MG63 (cell line): Measurements from ENCODE around the gene RGS10. TPM values are rescaled to one million over a fixed set of nuclear protein-coding genes. Genes with fewer than 3 reads are reported as not detected.

Experiments
- DNase-seq: peaks from one replicate; pipeline ENCODE4 v3.0.0-alpha.2; 2020
- H3K27me3 ChIP-seq: fragments of 250-450 bp; sonication (Bioruptor Pico); 2 replicates; pipeline ENCODE4 v1.5.1; 2020; ENCODE audit warnings: mild to moderate bottlenecking, moderate library complexity
- H3K36me3 ChIP-seq: fragments of 250-450 bp; sonication (Bioruptor Pico); 2 replicates; pipeline ENCODE4 v1.5.1; 2020; ENCODE audit warnings: mild to moderate bottlenecking, moderate library complexity
- H3K4me3 ChIP-seq: fragments of 250-450 bp; sonication (Bioruptor Pico); 2 replicates; pipeline ENCODE4 v1.5.1; 2020; ENCODE audit warnings: mild to moderate bottlenecking, moderate library complexity
- H3K9me3 ChIP-seq: fragments of 250-450 bp; sonication (Bioruptor Pico); 2 replicates; pipeline ENCODE4 v1.5.1; 2020; ENCODE audit warnings: mild to moderate bottlenecking, moderate library complexity
- total RNA-seq: library from RNA; depleted of rRNA; stranded (reverse); fragments of >200 nt; shearing (Covaris generic); gene quantifications from 2 replicates; pipeline ENCODE4 v1.2.3, GENCODE V29; 2014; ENCODE audit warnings: low replicate concordance; rRNA removed

RGS10 gene
- total RNA-seq, 1 experiment from 2014 or later, result 41.1 TPM

GRCh38 chr10:119454316-119454715, 88.2 kb downstream of the RGS10 start:
- H3K4me3 ChIP-seq, result no peak overlapping the region
- H3K9me3 ChIP-seq, result no peaks in the 10 kb centered on the region
- no peaks in the 10 kb centered on the region for H3K27me3 ChIP-seq
- no peaks in the 10 kb centered on the region; the same call in 1 of the 2 replicates for H3K36me3 ChIP-seq
- DNase-seq, result no peak

- Histone ChIP-seq H3K9me3 (no peaks in the 10 kb centered on the region), H3K4me3 (no peak overlapping the region), H3K27me3 (no peaks in the 10 kb centered on the region), H3K36me3 (no peaks in the 10 kb centered on the region; the same call in 1 of the 2 replicates)
- DNase-seq, result no peak
Observed at GRCh38 chr10:119453313-119453712, 89.2 kb downstream of the RGS10 start.

GRCh38 chr10:119452396-119452795, 90.1 kb downstream of the RGS10 start:
- H3K9me3 ChIP-seq, result no peaks in the 10 kb centered on the region
- H3K27me3 ChIP-seq, result no peaks in the 10 kb centered on the region
- DNase-seq, result no peak
- no peak overlapping the region for H3K4me3 ChIP-seq
- no peaks in the 10 kb centered on the region; the same call in 1 of the 2 replicates for H3K36me3 ChIP-seq

DNA sequence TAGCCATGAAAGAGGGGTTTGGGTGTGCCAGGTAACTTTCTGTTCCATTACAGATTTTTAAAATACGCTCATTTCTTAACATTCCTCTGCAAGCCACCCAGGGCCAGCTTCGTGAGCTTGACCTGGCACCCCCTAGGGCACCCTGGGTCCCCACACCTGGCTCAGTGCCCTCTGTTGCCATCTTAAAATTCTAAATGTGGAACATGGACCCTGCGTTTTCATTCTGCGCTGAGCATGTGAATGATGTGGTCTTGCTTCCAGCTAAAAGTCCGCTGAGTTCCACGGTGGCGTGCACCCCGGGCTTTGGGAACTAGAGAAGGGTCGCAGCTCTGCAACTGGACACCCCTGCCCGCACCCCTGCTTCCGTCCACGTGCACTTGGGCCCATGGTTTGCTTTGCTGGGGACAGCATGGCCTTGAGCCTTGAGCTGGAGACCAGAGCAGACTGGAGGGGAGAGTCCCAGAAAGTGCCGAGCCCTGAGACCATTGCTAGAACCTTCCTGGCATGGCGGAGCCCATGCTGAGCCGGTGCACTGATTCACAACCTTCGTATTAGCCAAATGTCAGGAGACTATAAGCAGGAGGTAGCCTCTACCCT, 91.1 kb downstream of the RGS10 start:
- Histone ChIP-seq H3K36me3 (no peaks in the 10 kb centered on the region; the same call in 1 of the 2 replicates), H3K27me3 (no peaks in the 10 kb centered on the region), H3K9me3 (no peaks in the 10 kb centered on the region), H3K4me3 (no peak overlapping the region)
- DNase-seq, result no peak

DNA sequence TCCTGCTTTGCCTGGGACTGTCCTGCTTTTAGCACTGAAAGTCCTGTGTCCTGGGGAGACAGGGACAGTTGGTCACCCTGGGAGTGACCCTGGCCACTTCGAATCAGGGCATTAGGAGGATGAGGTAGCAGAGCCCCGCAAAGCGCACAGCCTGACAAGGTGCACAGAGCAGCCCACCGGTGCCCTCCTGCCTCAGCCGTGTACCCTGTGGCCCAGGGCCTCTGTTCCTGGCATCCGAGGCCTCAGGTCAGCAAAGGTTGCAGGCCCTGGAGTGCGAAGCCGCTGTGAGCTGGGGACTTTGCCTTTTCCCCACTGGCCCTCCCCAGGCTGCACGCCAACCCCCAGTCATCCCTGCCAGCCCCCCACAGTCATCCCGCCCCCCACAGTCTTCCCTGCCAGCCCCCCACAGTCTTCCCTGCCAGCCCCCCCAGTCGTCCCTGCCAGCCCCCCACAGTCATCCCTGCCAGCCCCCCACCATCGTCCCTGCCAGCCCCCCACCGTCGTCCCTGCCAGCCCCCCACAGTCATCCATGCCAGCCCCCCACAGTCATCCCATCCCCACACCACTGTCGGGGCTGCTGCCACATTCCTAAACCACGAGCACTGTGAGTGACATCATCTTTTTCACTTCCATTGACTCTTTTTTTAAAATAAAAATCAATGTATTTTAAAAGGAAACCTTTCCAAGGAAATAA, 91.8 kb downstream of the RGS10 start:
- Histone ChIP-seq H3K36me3 (no peaks in the 10 kb centered on the region; the same call in 1 of the 2 replicates), H3K4me3 (no peak overlapping the region), H3K27me3 (no peaks in the 10 kb centered on the region), H3K9me3 (no peaks in the 10 kb centered on the region)
- peak; percentile 26 for DNase-seq

Other genes starting within 250 kb of the RGS10 start
- 29.2 and 30.7 TPM in 2 replicates for gene TIAL1, start 54.2 kb upstream of the RGS10 start, total RNA-seq
- gene BAG3, start 108.7 kb upstream of the RGS10 start, total RNA-seq, result 26.9 and 31.9 TPM in 2 replicates
- 7.1 and 10.1 TPM in 2 replicates for gene INPP5F, start 183.3 kb upstream of the RGS10 start, total RNA-seq